ENCODE measurements around the gene SEPTIN11. TPM values are rescaled to one million over a fixed set of nuclear protein-coding genes. Genes with fewer than 3 reads are reported as not detected.

Gene SEPTIN11
- total and polyA plus RNA-seq, 2 experiments from 2014 or later = 41.3 to 84.6 TPM

DNA sequence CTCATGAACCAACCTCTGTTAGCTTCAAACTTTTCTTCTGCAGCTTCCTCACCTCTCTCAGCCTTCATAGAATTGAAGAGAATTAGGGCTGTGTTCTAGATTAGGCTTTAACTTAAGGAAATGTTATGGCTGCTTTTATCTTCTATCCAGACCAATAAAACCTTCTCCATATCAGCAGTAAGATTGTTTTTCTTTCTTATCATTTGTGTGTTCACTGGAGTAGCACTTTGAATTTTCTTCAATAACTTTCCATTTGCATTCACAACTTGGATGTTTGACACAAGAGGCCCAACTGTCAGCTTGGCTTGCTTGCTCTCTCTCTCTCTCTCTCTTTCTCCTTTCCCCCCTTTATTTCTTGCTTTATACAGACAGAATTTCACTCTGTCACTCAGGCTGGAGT is 28.8 kb upstream of the SEPTIN11 start:
- H3K36me3 ChIP-seq = no peaks in the 10 kb centered on the region
- TF ChIP-seq, protein P1, sequence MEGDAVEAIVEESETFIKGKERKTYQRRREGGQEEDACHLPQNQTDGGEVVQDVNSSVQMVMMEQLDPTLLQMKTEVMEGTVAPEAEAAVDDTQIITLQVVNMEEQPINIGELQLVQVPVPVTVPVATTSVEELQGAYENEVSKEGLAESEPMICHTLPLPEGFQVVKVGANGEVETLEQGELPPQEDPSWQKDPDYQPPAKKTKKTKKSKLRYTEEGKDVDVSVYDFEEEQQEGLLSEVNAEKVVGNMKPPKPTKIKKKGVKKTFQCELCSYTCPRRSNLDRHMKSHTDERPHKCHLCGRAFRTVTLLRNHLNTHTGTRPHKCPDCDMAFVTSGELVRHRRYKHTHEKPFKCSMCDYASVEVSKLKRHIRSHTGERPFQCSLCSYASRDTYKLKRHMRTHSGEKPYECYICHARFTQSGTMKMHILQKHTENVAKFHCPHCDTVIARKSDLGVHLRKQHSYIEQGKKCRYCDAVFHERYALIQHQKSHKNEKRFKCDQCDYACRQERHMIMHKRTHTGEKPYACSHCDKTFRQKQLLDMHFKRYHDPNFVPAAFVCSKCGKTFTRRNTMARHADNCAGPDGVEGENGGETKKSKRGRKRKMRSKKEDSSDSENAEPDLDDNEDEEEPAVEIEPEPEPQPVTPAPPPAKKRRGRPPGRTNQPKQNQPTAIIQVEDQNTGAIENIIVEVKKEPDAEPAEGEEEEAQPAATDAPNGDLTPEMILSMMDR (IDR thresholded peaks at IDR 0.05; ENCODE audit: low read depth, low read length) = no peak
- no peaks in the 10 kb centered on the region for H3K9me3 ChIP-seq (ENCODE audit: low read depth)
- H3K4me1 ChIP-seq (ENCODE audit: low read depth) = no peaks in the 10 kb centered on the region
- no peaks in the 10 kb centered on the region for H3K27me3 ChIP-seq
- no peak overlapping the region for H3K4me3 ChIP-seq
- H3K27ac ChIP-seq = no peak overlapping the region
- DNase-seq (ENCODE audit: low read depth in 1 of 2, low spot score in 1 of 2) = no peak

DNA sequence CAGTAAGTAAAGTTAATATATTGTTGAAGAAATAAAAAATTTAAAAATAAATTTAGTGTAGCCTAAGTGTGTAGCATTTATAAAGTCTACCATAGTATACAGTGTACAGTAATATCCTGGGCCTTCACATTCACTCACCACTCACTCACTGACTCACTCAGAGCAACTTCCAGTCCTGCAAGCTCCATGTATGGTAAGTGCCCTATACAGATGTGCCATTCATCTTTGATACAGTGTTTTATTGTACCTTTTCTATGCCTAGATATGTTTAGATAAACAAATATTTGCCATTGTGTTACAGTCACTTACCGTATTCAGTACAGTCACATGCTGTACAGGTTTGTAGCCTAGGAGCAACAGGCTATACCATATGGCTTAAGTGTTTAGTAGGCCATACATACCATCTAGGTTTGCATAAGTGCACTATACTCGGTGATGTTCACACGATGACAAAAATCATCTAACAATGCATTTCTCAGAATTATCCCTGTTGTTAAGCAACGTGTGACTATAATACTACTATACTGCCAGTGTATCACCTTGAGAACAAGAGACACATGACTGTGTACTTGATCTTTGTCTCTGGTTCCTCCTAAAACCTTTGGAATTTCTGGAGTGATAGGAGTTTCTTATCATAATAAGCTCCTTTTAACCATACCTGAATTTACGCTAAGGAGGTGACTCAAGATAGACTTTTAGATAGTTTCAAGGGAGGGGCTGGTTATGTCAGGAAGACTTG is 25.8 kb upstream of the SEPTIN11 start:
- Histone ChIP-seq H3K27me3 (no peaks in the 10 kb centered on the region), H3K36me3 (no peaks in the 10 kb centered on the region), H3K9me3 (ENCODE audit: low read depth) (no peaks in the 10 kb centered on the region), H3K27ac (no peak overlapping the region), H3K4me3 (no peak overlapping the region), H3K4me1 (ENCODE audit: low read depth) (no peaks in the 10 kb centered on the region)
- TF ChIP-seq, protein P1 (IDR thresholded peaks at IDR 0.05; ENCODE audit: low read depth, low read length) = no peak
- DNase-seq (ENCODE audit: low read depth in 1 of 2, low spot score in 1 of 2) = no peak

DNA sequence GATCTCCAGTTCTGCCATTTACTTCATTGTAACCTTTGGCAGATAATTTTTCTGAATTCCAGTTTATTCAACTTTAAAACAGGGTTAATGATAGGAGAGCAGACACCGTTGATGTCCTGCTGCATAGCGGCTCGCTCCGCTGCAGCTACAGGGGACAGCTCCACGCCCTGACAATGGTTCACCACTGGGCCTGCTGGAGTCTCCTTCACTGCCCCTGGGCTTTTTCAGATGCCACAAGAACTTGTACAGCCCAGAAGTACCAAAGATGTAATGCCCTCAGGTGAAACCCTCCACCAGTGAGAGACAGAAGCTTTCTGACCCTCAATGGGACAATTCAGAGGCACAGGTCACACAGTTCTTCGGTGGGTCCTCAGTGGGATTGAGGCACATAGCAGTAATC is 22.7 kb upstream of the SEPTIN11 start:
- no peak overlapping the region for H3K4me3 ChIP-seq
- no peaks in the 10 kb centered on the region for H3K9me3 ChIP-seq (ENCODE audit: low read depth)
- TF ChIP-seq, protein P1 (IDR thresholded peaks at IDR 0.05; ENCODE audit: low read depth, low read length) = no peak
- H3K36me3 ChIP-seq = no peaks in the 10 kb centered on the region
- no peak for DNase-seq (ENCODE audit: low read depth in 1 of 2, low spot score in 1 of 2)
- no peak overlapping the region for H3K27ac ChIP-seq
- H3K27me3 ChIP-seq = no peaks in the 10 kb centered on the region
- no peaks in the 10 kb centered on the region for H3K4me1 ChIP-seq (ENCODE audit: low read depth)

DNA sequence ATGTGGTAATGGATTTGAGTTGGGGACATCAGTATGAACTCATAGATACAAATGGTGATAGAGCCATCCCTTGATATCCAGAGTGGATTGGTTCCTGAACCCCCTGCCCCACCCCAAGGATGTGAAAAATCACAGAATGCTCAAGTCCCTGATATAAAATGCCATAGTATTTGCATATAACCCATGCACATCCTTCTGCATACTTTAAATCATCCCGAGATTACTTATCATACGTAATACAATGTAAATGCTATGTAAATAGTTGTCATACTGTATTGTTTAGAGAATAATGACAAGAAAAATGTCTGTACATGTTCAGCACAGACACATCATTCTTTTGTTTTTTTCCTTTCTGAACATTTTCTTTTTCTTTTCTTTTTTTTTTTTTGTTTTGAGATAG is 18.9 kb upstream of the SEPTIN11 start:
- no peak overlapping the region for H3K4me3 ChIP-seq
- TF ChIP-seq, protein P1 (IDR thresholded peaks at IDR 0.05; ENCODE audit: low read depth, low read length) = no peak
- H3K27me3 ChIP-seq = no peaks in the 10 kb centered on the region
- H3K36me3 ChIP-seq = no peaks in the 10 kb centered on the region
- H3K4me1 ChIP-seq (ENCODE audit: low read depth) = no peaks in the 10 kb centered on the region
- DNase-seq (ENCODE audit: low read depth in 1 of 2, low spot score in 1 of 2) = no peak
- no peaks in the 10 kb centered on the region for H3K9me3 ChIP-seq (ENCODE audit: low read depth)
- H3K27ac ChIP-seq = no peak overlapping the region

DNA sequence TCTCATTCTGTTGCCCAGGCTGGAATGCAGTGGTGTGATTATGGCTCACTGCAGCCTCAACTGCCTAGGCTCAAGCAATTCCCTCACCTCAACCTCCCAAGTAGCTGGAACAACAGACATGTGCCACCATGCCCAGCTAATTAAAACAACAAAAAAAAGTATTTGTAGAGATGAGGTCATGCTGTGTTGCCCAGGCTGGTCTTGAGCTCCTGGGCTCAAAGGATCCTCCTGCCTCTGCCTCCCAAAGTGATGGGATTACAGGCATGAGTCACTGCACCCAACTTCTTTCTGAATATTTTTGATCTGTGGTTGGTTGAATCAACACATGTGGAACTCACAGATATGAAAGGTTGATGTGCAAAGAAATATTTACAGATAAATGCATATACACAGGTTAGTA is 18.5 kb upstream of the SEPTIN11 start:
- no peak overlapping the region for H3K27ac ChIP-seq
- no peaks in the 10 kb centered on the region for H3K9me3 ChIP-seq (ENCODE audit: low read depth)
- no peak for DNase-seq (ENCODE audit: low read depth in 1 of 2, low spot score in 1 of 2)
- H3K4me1 ChIP-seq (ENCODE audit: low read depth) = no peaks in the 10 kb centered on the region
- no peak overlapping the region for H3K4me3 ChIP-seq
- TF ChIP-seq, protein P1 (IDR thresholded peaks at IDR 0.05; ENCODE audit: low read depth, low read length) = no peak
- no peaks in the 10 kb centered on the region for H3K27me3 ChIP-seq
- no peaks in the 10 kb centered on the region for H3K36me3 ChIP-seq
